Activated T-cell treated with anti-CD3 and anti-CD28 coated beads, Interleukin-2, amount 50 U/mL, for 1 hour (primary cell): ENCODE results near the gene CCDC88A.
"Not testable (repeated sequence)": the region's sequence is repeated elsewhere in the genome, so short reads cannot be mapped to it uniquely, and the experiment has no call there.

ENCODE experiments used
- DNase-seq: peaks from one replicate; pipeline ENCODE4 v3.0.0-alpha.2; 2020

The CCDC88A gene

DNA sequence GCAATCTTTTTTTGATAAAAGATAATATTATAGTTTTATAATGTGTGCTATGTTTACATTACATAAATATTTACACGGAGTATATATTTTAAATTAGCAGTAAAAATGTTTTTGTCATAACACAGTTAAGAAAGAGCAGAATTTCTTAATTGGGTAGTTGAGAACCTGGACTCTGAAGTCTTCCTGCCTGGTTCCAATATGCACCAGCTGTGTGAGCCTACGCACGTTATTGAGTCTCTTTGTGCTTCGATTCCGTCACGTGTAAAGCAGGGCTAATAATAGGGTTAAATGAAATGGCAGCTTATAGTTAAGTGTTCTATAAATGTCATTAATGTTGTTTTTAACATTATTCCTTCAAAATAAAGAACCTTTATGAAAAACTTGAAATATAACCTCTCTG lies 1.2 kb upstream of the CCDC88A start:
- DNase-seq: no peak

DNA sequence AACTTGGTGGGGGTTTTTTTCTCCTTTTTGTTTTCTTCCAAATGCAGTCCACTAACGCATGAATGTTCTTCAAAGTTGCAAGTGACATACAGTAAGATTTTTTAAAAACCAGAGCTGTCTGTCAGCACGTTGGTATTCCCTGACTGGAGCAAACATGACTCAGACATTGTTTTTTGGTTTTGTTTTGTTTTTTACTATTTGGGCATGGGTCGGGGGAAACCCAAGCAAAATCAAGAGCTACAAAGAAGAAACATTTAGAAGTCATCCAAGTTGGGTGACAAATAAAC lies 726 bp upstream of the CCDC88A start:
- no peak for DNase-seq

DNA sequence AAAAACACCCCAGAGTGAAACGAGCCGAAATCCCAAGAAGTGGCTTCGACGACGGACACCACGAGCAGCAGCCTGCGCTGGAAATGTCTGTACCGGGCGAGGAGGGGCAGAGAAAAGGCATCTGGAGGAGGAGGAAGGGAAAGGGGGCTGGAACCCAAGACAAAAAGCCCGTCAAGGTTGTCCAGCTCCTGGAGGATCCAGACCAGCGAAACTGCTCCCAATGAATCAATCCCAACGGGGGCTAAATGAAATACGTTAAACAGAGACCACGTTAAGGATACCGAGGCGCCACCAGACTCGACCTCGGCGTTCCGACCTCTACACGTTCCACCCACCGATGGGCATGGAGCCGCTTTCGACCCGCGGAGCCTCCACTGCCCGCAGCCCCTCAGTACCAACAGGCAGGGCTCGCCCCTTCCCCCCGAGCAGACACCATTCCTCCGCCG lies 400 bp downstream of the CCDC88A start:
- no peak for DNase-seq

DNA sequence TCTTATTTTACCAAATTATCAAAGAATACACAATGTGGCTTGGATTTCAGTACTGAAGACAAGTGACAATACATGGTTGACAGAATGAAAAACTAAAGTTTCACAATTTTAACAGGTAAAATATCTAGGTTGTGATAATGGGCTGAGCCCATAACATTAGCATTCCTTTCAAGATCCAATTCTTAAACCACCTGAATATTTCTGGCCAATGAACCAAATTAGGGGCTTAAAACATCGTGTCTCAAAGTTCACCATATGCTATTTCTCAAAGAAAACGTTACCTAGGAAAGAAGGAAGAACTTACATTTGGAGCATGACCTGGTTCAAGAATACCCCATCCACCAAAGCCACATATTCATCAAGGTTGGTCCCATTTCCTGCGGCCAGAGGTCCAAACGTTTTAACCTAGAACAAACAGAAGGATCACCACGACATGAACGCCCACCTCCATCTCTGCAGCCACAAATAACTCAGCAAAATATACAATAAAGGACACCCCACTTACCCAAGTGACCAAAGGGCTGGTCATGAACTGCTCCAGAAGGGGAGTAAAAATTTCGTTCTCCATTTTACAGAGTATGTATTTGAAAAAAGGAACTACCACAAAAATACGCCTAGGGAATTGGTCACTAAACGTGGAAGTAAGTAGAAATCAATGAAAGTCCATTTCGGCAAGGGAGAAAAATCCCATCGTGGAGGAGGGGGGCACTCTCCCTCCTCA lies 984 bp downstream of the CCDC88A start:
- DNase-seq: no peak

DNA sequence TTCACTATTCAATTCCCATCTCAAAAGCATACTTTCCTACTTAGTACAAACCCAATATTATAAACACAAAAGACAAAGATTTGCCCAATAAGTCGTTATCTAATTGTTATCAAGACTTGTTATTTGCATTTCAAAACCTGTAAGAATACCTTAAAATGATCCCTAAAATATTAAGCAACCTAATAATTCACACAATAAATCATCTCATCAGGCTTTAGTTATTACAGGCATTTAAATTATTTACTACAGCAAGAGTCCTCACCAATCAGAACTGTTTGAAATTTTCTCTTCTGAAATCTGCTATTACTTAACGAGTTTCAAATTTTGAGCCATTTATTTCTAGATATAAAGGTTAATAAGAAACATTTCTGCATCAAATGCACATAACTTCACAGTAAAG lies 1.6 kb downstream of the CCDC88A start:
- no peak for DNase-seq

DNA sequence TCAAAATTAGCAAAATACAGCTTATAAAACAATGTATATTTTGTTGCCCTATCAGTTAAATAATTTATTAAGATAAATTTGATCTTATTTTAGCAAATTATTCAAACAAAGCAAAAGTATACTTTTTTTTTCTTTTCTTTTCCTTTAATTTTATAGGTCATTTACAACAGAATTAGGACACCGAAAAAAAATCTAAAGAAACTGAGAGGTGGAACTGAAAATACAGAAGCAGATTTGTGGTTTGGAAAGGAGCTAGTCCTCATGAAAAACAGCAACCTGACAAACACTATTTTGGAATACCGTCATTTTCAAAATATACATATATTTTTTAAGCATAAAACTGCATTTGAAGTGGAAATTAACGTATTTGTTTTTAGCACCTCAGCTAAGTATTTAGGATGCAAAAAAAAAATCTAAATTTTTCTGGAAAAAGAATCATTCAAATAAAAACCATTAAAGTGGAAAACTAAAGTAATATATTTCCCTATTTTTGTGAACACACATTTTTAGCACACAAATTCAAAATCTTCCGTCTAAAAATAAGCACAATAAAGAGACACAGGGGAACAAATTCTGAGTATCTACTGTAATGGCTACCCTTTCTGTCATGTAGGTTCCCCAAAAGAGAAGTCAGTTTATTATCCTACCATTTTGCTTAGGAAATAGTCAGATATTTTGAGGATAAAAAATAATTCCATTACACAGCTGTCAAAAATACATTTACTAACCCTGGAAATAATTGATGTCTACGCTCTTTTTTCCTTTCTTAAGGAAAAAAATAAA lies 2.7 kb downstream of the CCDC88A start:
- no peak for DNase-seq

DNA sequence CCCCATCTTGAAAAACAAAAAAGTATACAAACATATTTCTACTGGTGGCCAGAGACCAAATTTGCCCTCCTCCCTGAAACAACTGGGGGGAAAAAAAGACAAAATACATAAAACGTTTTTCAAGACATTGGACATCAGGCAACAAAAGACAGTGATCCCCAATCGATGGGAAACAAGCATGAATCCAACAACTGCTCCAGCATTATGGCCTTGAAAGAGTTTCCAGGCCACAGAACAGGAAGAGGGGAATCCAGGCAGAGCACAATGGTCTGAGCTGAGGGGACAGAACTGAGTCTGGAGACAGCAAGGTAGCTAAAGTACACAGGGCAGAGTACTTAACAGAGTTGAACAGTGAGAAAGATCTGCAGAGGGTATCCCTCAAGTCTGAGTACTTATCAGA lies 4.4 kb downstream of the CCDC88A start:
- DNase-seq: no peak

DNA sequence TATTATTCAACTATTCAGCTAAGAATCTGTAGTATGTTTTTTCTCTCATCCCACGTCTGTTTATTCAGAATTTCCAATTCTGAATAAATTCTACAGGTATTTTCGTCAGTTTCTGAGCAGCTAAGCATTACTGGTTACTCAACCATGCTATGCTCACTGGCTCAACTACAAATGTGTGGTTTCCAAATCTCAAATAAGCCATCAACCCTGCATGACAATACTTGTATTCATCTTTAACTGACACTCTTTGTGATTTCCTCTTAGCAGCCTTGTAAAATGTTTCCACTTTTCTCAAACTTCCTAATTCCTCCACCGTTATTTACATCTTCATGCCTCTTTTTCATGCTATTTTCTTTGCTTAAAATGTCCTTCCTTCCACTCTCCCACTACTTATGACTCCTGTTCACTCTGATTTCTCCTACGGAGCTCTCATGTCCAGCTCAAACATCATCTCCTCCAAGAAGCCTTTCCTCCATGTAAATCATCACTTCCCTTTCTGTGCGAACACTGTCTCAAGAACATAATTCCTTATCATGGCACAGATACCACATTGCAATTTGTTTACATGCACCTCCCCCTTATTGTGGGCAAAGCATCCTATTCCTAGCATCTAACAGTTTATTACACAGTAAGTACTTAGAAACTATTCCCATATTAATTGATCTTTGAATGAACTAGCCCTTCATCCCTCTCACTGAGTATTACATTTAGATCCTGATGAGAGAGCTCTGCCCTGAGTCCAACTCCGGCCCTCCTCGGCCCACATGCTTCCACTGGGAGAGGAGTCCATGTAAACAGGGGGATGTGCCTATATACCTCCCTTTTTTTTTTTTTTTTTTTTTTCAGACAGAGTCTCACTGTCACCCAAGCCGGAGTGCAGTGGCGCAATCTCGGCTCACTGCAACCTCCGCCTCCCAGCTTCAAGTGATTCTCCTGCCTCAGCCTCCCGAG lies 10.5 kb downstream of the CCDC88A start:
- DNase-seq: no peak

DNA sequence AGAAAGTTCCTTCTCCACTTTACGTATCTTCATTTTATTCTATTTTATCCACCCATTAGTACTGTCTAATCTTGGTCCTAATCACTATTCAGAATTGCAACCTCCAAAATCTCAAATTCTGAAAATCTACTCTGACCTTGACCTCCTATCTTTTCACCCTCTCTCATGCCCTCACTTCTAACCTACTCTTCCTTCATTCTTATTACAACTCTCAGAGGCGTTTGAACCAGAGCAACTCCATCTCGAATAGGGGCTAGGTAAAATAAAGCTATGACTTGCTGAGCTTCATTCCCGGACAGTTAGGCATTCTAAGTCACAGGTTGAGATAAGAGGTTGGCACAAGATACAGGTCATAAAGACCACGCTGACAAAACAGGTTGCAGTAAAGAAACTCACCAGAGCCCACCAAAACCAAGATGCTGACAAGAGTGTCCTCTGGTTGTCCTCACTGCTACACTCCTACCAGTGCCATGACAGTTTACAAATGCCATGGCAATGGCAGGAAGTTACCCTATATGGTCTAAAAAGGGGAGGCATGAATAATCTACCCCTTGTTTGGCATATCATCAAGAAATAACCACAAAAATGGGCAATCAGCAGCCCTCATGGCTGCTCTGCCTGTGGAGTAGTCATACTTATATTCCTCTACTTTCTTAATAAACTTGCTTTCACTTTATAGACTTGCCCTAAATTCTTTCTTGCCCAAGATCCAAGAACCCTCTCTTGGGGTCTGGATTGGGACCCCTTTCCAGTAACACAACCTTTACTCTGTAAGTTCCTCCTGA lies 11.4 kb downstream of the CCDC88A start:
- no peak for DNase-seq

DNA sequence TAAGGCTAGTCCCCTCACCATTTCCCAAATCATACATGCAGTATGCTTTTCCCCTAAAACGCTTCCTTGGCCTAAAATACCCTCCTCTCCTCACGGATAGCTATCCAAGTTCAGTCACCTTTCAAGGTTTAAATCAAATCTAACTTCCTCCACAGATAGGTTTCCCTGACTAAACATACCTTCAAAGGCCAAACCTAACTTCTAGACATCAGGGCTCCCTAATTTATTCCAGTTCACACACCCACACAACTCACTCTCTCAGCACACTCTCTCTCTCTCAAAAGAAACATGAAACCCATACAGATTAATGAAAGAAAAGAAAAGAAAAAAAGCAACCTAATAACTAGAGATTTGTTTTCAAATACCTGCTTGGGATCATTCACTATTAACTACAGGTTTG lies 14.5 kb downstream of the CCDC88A start:
- DNase-seq: no peak

DNA sequence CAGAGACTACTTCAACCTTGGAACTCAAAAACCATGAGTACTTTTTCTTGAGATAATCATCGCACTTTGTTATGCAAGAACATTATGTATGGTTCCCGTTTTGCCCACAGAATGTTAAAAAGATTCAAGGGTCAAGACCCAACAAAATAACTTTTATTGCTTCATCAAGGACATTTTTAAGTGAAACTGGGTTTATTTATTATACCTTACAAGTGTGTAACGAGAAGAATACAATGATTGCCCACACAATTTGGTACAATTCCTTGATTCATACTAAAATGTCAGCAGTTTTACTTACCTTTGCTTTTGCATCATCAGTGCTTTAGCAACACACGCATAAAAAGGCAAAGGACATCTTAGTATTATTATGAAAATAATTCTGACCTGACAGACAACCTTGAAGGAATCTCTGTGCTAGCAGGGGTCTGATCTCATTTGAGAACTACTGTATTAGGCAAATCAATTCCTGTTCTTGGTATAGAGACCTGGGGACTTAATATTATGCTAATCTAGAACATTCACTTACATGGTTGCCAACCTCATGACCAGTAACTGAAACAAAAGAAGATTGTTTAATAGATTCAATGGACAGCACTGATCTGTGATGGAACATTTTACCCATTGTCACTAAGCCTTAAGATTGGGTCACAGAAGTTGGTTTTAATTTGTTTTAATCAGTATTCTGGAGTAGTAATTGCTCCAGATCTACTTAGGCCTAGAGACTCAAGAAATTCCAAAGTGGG lies 16.2 kb downstream of the CCDC88A start:
- DNase-seq: no peak

DNA sequence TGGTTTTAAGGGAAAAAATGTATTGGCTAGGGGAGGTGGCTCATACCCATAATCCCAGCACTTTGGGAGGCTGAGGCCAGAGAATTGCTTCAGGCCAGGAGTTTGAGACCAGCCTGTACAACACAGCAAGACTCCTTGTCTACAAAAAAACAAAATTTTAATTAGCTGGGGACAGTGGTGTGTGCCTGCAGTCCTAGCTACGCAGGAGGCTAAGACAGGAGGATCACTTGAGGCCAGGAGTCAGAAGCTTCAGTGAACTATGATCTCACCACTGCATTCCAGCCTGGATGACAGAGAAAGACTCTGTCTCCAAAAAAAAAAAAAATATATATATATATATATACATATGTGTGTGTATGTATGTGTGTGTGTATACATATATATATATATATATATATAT lies 18.5 kb downstream of the CCDC88A start:
- no peak for DNase-seq

DNA sequence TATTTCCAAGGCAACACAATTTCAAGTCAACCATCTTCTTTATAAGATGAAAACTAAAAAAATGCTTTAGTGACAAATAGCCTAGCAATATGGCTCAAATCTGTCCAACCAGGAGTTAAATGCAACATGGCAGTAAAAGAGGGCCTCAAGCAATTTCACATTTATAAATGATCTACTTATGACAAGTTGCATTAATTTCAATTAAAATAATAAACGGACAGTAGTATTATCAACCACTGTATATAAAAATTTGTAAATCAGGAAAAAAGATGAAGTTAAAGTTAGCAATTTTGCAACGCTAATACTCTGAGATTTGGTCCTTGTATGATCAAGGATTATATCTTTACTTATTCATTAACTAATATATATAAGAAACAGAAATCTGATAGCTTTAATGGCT lies 19.3 kb downstream of the CCDC88A start:
- DNase-seq: no peak

DNA sequence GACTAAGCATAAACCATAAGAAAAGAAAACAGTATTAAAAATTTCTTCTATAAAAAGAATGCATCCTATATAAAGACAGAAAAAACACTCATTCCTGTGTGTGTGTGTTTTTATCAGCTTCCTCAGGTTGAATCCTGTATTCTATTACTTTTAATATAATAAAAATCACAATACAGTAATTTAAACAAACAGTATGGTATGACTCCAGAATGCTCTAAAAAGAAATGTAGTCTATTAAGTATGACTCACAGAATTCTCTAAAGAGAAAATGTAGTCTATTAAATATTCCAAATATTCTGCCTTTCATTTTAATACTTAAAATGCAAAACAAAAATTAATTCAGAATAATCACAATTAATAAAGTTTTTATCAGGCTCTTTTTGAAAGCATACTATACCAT lies 19.8 kb downstream of the CCDC88A start:
- DNase-seq: no peak

DNA sequence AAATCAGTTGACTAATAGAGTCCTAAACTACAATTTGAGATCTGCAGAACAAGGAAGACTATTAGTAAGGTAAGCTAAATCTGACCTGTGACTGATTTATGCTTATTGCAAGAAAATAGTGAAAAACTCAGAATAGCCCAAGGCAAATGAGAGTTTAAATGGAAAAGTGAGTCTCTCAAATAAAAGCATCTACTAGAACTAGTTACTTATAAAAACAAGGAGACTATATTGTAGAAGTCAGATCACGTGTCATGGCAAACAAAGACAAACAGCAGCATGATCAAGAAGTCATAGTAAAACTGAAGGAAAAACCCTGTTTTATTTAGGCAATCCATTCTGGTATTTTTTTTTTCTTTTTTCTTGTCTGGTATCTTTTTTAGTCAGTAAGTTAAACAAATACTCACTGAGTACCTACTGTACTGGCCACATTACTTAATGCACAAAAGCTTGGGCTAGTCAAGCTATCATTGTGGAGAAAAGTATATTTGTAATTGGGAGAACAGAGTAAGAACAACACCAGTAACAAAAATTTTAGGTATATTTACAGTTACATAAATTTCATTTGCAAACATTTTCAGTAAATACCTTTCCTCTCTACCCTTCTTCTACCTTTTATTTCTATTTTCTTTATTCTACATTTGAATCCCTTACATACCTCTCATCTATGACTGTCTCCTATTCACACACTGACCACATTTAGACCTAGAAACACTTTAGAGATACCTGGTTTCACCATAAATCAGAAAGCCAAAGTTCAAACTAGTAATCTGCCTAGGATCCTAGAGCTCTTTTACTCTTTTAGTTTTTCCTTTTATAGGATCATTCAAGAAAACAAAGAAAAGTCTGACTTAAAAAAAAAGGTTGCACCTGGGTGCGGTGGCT lies 23.7 kb downstream of the CCDC88A start:
- DNase-seq: no peak

DNA sequence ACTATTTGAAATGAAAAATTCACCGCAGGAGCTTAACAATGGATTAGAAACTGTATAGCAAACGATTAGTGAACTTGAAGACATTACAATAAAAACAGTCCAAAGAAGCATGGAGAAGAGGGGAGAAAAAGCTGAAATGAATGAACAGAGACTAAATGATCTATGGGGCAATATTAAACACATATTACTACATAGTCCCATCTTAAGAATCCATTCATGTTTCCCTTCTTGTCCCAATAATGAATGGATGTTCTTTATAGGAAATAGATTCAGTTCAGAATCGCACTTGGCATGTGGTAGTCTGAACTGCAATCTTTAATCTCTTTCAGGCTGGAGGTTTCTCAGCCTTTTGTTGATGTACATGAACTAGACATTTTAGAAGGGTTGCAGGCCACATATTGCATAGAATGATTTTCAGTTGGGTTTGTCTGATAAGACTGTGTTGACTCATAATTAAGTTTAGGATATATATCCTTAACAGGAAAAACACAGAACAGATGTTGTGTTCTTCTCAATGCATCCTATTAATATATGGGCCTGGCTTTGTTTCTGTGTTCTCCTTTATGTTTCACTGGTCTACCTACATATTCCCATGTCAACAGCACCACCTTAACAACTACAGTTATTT lies 27.9 kb downstream of the CCDC88A start:
- DNase-seq: no peak

DNA sequence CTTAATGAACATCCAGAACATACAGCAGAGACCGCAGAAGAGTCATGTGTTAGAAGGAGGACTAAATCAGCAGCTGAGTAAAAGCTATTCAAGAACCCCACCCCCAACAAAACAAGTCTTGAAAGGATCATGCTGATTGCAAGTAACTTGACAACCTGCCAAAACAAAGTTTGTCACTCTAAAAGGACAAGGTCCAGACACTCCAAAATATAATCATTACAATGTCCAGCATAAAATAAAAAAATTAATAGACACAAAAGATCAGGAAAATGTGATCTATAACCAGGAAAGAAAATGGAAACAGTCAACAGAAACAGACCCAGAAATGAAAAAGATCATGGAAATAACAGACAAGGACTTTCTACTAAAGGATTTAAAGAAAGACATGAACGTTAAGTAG lies 28.5 kb downstream of the CCDC88A start:
- DNase-seq: no peak

DNA sequence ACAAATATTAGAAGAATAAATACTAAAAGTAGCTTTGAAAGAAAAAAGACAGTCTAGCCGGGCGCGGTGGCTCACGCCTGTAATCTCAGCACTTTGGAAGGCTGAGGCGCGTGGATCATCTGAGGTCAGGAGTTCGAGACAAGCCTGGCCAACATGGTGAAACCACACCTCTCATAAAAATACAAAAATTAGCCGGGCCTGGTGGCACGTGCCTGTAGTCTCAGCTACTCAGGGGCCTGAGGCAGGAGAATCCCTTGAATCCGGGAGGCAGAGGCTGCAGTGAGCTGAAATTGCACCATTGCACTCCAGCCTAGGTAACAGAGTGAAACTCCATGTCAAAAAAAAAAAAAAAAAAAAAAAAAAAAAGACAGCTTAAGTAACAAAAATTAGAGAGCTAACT lies 34.1 kb downstream of the CCDC88A start:
- DNase-seq: not testable (repeated sequence)

DNA sequence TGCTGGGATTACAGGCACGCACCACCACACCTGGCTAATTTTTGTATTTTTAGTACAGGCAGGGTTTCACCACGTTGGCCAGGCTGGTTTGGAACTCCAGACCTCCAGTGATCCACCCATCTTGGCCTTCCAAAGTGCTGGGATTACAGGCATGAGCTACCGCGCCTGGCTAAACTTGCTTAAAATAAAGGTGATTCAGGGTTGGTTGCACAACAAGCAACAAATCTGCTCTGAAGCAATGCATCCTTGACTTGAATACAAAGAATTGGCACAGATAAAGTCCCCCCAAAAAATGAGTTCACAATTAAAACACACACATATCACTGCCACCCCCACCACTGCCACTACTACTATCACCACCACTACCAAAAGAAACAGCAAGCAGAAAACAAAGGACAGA lies 34.9 kb downstream of the CCDC88A start:
- DNase-seq: no peak

DNA sequence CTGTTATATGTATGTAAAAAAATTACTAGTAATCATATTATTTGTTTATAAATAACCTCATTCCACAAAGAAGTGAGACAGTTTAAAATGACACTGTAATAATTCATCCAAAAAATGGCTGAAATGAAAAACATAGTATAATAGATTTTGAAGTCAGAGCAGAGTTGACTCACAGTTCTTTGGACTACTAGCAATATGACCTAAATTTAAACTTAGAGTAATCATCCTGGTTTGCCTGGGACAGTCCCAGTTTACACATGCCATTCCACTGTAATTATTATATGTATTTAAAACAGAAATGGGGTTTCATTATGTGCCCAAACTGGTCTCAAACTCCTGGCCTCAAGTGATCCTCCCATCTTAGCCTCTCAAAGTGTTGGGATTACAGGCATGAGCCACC lies 48.3 kb downstream of the CCDC88A start:
- DNase-seq: no peak

DNA sequence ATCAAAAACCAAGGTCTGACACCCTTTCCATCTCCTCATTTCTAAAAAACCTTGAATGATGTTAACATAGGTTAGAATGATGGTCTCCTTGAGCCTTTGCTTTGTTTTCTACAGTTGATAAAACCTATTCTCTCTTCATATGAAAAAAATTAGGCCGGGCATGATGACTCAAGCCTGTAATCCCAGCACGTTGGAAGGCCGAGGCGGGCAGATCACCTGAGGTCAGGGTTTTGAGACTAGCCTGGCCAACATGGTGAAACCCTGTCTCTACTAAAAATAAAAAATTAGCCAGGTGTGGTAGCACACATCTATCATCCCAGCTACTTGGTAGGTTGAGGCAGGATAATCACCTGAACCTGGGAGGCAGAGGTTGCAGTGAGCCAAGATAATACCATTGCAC lies 49.4 kb downstream of the CCDC88A start:
- DNase-seq: no peak
